ENCODE results near the gene VPS35L. TPM values are rescaled to one million over a fixed set of nuclear protein-coding genes. Genes with fewer than 3 reads are reported as not detected.

Gene VPS35L
- polyA plus RNA-seq, 1 donor from 2014 or later, result 38.2 TPM

- Mint-ChIP-seq H3K9me3 (no peaks in the 10 kb centered on the region), H3K27ac (peak overlapping the region in 1 of 3 donors; percentile 67), H3K36me3 (peaks cover 9% of the 10 kb centered on the region), H3K4me1 (no peaks in the 10 kb centered on the region), H3K27me3 (no peaks in the 10 kb centered on the region), H3K4me3 (peak overlapping the region in 1 of 4 donors; percentile 32)
Measured at GRCh38 chr16:19598805-19599510, 43.5 kb downstream of the VPS35L start.

GRCh38 chr16:19599968-19600716, 44.6 kb downstream of the VPS35L start:
- Mint-ChIP-seq H3K36me3 (peaks cover 9% of the 10 kb centered on the region), H3K27ac (no peak overlapping the region), H3K4me1 (no peaks in the 10 kb centered on the region), H3K4me3 (no peak overlapping the region), H3K27me3 (no peaks in the 10 kb centered on the region), H3K9me3 (no peaks in the 10 kb centered on the region)

- peaks cover 20% of the 10 kb centered on the region for H3K36me3 Mint-ChIP-seq
Measured at GRCh38 chr16:19601083-19601976, 45.8 kb downstream of the VPS35L start.

DNA sequence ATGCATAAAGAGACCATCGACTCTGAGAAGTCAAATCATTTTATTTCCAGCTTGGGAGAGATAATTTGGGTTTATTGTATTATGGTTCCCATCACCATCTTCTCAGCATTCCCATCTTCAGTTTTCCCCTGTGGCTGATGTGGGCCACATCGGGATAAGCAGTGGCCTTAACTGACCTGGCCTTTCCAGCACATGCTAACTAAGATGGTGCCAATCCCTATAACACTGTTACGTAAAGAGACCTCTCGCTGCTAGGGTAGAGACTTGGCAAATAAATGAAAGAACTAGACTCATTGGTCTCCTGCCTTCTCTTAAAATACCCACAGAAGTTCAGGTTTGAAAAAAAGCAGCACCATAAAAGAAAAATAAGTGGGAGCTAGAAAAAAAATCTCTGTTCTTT, 49.4 kb downstream of the VPS35L start:
- Mint-ChIP-seq H3K27ac (no peak overlapping the region), H3K4me1 (no peaks in the 10 kb centered on the region), H3K36me3 (peaks cover 31% of the 10 kb centered on the region), H3K4me3 (no peak overlapping the region), H3K27me3 (no peaks in the 10 kb centered on the region), H3K9me3 (peaks cover 0 to 4% (median 2%) of the 10 kb centered on the region in 3 donors)

More at GRCh38 chr16:19601083-19601976, 45.8 kb downstream of the VPS35L start:
- H3K9me3 Mint-ChIP-seq, result peaks cover 0 to 4% (median 2%) of the 10 kb centered on the region in 3 donors
- no peaks in the 10 kb centered on the region for H3K4me1 Mint-ChIP-seq
- H3K27ac Mint-ChIP-seq, result no peak overlapping the region
- H3K4me3 Mint-ChIP-seq, result no peak overlapping the region
- H3K27me3 Mint-ChIP-seq, result no peaks in the 10 kb centered on the region

- H3K4me1 Mint-ChIP-seq, result no peaks in the 10 kb centered on the region
- H3K9me3 Mint-ChIP-seq, result peaks cover 0 to 4% (median 2%) of the 10 kb centered on the region in 3 donors
- peaks cover 31% of the 10 kb centered on the region for H3K36me3 Mint-ChIP-seq
- no peak overlapping the region for H3K4me3 Mint-ChIP-seq
- H3K27me3 Mint-ChIP-seq, result no peaks in the 10 kb centered on the region
- no peak overlapping the region for H3K27ac Mint-ChIP-seq
Measured at GRCh38 chr16:19605701-19606100, 50.2 kb downstream of the VPS35L start.

- H3K4me1 Mint-ChIP-seq, result no peaks in the 10 kb centered on the region
- peaks cover 0 to 4% (median 2%) of the 10 kb centered on the region in 3 donors for H3K9me3 Mint-ChIP-seq
- H3K27ac Mint-ChIP-seq, result no peak overlapping the region
- peaks cover 34% of the 10 kb centered on the region for H3K36me3 Mint-ChIP-seq
- H3K27me3 Mint-ChIP-seq, result no peaks in the 10 kb centered on the region
- no peak overlapping the region for H3K4me3 Mint-ChIP-seq
Measured at GRCh38 chr16:19607616-19608280, 52.2 kb downstream of the VPS35L start.

GRCh38 chr16:19609359-19609758, 53.9 kb downstream of the VPS35L start:
- Mint-ChIP-seq H3K4me3 (no peak overlapping the region), H3K9me3 (peaks cover 0 to 4% (median 2%) of the 10 kb centered on the region in 3 donors), H3K27me3 (no peaks in the 10 kb centered on the region), H3K36me3 (peaks cover 28% of the 10 kb centered on the region), H3K4me1 (no peaks in the 10 kb centered on the region), H3K27ac (no peak overlapping the region)

DNA sequence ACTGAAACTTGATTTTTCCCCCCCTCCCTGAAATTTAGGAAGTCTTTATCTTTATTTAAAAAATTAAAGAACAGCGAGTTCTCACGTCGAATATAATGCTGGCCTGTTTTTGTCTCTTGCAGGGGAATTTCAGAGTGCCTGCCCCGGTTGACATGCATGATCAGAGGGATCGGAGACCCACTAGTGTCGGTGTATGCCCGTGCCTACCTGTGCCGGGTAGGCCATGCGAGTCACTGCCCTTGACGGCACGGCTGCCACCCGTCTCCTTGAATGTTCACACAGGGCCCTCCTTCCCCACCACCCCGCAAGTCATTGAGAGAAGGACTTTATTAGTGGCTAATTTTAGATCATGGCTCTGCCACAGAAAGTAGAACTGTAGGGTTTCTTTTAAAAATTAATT, 54.7 kb downstream of the VPS35L start:
- Mint-ChIP-seq H3K4me1 (no peaks in the 10 kb centered on the region), H3K9me3 (peaks cover 0 to 4% (median 2%) of the 10 kb centered on the region in 3 donors), H3K4me3 (no peak overlapping the region), H3K36me3 (peaks cover 26% of the 10 kb centered on the region), H3K27ac (no peak overlapping the region), H3K27me3 (no peaks in the 10 kb centered on the region)

DNA sequence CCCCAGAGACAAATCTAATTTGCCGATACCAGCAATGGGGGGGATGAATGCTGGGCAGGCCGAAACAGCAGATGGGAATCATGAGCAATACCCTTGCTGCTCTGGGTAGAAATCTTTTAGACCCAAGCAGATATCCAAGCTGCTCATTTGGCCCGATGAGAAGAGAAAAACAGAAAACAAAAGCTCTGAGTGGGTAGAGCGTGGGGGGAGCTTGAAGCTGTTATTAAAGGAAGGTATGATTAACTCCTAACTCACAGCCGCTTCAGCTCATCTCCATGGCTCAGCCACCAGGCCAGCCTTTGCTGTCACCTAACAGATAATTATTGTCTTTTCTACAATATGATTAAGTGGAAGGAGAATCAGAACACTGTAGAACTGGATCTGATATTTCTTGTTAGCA, 58.3 kb downstream of the VPS35L start:
- Mint-ChIP-seq H3K9me3 (no peaks in the 10 kb centered on the region), H3K27me3 (no peaks in the 10 kb centered on the region), H3K36me3 (peaks cover 8% of the 10 kb centered on the region), H3K4me3 (peak overlapping the region in 1 of 4 donors; percentile 51), H3K27ac (peak overlapping the region in 1 of 3 donors; percentile 76), H3K4me1 (no peaks in the 10 kb centered on the region)

DNA sequence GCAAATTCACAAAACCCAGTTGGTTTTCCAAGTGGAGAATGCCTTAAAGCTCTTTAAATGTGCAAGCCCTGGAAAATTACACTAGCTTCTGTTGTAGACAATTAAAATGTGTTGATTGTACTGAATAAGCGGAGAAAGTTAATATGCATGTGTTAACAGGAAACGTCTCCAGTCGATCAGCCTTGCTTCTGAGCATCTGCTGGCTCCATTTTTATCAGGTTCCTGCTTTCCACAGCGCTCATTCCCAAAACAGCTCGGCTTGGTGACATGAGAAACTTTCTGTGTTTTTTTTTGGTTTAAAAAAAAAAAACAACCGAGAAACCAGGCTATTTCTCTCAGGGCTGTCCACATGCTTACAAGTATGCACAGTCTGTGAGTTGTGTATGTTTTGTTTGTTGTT, 60.7 kb downstream of the VPS35L start:
- H3K4me1 Mint-ChIP-seq, result no peaks in the 10 kb centered on the region
- no peaks in the 10 kb centered on the region for H3K9me3 Mint-ChIP-seq
- no peak overlapping the region for H3K27ac Mint-ChIP-seq
- peaks cover 5% of the 10 kb centered on the region for H3K36me3 Mint-ChIP-seq
- no peaks in the 10 kb centered on the region for H3K27me3 Mint-ChIP-seq
- H3K4me3 Mint-ChIP-seq, result no peak overlapping the region

DNA sequence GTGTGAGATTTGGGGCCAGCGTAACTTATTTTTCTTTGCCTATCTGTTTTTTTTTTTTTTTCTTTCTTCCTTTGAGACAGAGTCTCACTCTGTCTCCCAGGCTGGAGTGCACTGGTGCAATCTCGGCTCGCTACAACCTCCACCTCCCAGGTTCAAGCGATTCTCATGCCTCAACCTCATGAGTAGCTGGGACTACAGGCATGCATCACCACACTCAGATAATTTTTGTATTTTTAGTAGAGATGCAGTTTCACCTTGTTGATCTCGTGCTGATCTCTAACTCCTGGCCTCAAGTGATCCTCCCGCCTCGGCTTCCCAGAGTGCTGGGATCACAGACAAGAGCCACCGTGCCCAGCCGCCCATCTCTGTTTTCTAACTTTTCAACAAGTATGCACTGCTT, 63.4 kb downstream of the VPS35L start:
- Mint-ChIP-seq H3K9me3 (no peaks in the 10 kb centered on the region), H3K36me3 (peaks cover 14% of the 10 kb centered on the region), H3K27ac (no peak overlapping the region), H3K4me1 (no peaks in the 10 kb centered on the region), H3K4me3 (no peak overlapping the region), H3K27me3 (no peaks in the 10 kb centered on the region)

- Mint-ChIP-seq H3K27ac (no peak overlapping the region), H3K4me1 (no peaks in the 10 kb centered on the region), H3K27me3 (no peaks in the 10 kb centered on the region), H3K36me3 (peaks cover 18% of the 10 kb centered on the region), H3K4me3 (no peak overlapping the region), H3K9me3 (no peaks in the 10 kb centered on the region)
Measured at GRCh38 chr16:19621445-19621844, 65.9 kb downstream of the VPS35L start.

DNA sequence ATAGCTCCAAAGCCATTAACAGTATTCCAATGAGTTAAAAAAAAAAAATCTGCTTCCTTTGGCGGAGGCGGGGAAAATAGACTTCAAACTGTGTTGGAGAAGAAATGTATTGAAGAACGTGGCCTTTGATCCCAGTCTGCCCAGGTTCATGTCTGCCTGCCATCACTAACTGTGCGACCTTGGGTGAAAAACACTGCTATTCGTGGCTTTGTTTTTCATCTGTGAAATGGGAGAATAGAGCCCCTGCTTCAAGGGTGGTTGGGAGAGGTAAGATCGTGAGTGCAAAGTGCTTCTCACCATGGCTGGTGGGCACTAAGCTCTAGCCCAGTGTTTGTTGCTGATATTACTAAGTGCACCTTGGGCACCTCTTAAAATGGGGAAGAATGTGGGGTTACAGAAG, 69.5 kb downstream of the VPS35L start:
- Mint-ChIP-seq H3K4me1 (no peaks in the 10 kb centered on the region), H3K36me3 (peaks cover 35% of the 10 kb centered on the region), H3K27me3 (no peaks in the 10 kb centered on the region), H3K9me3 (no peaks in the 10 kb centered on the region), H3K4me3 (no peak overlapping the region), H3K27ac (no peak overlapping the region)

- H3K36me3 Mint-ChIP-seq, result peaks cover 8% of the 10 kb centered on the region
- no peak overlapping the region for H3K4me3 Mint-ChIP-seq
- H3K27me3 Mint-ChIP-seq, result no peaks in the 10 kb centered on the region
- H3K9me3 Mint-ChIP-seq, result no peaks in the 10 kb centered on the region
- no peak overlapping the region for H3K27ac Mint-ChIP-seq
- no peaks in the 10 kb centered on the region for H3K4me1 Mint-ChIP-seq
Measured at GRCh38 chr16:19636436-19637267, 81.1 kb downstream of the VPS35L start.
